SK-N-MC (cell line): ENCODE measurements around the gene SPON2.

Source experiments
- EZH2 ChIP-seq: fragments of 200-600 bp; sonication (generic); IDR thresholded peaks from one replicate; pipeline ENCODE4 v1.6.1; 2017; ENCODE audit warnings: antibody characterized with exemption
- FOXP2 ChIP-seq: optimal IDR thresholded peaks from 2 replicates; pipeline ENCODE3; 2011; ENCODE audit warnings: mild to moderate bottlenecking, moderate library complexity; ENCODE audit not compliant: insufficient read depth; ENCODE audit errors: extremely low read length, control extremely low read depth
- POLR2AphosphoS5 ChIP-seq: IDR thresholded peaks from 2 replicates; pipeline ENCODE4 v1.6.1; 2012; ENCODE audit warnings: mild to moderate bottlenecking, low read depth, low read length, borderline replicate concordance

DNA sequence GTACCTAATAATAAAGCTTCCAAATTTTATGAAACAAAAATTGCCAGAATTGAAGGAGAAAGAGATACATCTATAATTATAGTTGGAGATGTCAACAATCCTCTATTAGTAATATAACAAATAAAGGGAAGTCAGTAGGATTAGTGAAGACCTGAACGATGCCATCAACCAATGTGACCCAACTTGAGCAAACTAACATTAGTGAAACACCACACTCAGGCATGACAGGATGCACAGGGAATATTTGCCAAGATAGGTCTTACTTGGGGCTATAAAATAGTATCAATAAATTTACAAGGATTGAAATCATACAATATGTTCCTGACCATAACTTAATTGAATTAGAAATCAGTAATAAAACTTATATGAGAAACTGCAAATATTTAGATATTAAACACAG, 12.0 kb downstream of the SPON2 start:
- no peak for TF ChIP-seq EZH2
- TF ChIP-seq POLR2AphosphoS5 = no peak
- no peak for TF ChIP-seq FOXP2
